ENCODE results near the gene ALDH5A1. TPM values are rescaled to one million over a fixed set of nuclear protein-coding genes. Genes with fewer than 3 reads are reported as not detected.

The ALDH5A1 gene
- total and polyA plus RNA-seq, 2 of the 13 experiments (the other 11 are each of a cell fraction or from before 2014, with no cell fraction given) = 12.8 to 32.5 TPM

DNA sequence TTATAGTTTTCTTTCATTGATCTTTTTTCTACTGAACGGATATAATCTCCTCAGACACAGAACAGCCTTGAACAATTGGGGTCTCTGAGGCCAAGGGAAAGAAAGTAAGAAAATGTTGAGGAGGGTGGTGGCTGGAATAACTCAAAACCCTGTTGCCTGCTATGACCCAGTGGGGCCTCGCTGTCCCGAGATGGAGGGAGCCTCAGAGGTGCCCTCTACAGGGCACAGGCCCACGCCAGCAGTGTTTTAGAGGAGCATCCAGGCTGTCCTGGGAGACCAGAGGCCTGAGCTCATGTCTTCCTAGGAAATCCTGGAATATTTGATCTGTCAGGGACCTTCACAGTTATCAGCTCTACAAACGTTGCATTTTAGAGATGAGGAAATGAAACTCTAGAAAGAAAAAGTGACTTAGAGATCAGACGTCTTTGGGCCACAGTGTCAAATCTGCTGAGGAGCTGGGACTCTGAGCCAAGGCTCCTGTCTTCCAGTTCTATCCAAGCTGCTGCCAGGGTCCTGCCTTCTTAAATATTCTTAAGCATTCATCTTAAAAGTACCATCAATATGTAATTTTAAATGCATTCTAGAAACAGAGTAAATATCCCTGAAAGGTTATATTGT is 26.3 kb downstream of the ALDH5A1 start (continued):
- TF ChIP-seq, protein P1, sequence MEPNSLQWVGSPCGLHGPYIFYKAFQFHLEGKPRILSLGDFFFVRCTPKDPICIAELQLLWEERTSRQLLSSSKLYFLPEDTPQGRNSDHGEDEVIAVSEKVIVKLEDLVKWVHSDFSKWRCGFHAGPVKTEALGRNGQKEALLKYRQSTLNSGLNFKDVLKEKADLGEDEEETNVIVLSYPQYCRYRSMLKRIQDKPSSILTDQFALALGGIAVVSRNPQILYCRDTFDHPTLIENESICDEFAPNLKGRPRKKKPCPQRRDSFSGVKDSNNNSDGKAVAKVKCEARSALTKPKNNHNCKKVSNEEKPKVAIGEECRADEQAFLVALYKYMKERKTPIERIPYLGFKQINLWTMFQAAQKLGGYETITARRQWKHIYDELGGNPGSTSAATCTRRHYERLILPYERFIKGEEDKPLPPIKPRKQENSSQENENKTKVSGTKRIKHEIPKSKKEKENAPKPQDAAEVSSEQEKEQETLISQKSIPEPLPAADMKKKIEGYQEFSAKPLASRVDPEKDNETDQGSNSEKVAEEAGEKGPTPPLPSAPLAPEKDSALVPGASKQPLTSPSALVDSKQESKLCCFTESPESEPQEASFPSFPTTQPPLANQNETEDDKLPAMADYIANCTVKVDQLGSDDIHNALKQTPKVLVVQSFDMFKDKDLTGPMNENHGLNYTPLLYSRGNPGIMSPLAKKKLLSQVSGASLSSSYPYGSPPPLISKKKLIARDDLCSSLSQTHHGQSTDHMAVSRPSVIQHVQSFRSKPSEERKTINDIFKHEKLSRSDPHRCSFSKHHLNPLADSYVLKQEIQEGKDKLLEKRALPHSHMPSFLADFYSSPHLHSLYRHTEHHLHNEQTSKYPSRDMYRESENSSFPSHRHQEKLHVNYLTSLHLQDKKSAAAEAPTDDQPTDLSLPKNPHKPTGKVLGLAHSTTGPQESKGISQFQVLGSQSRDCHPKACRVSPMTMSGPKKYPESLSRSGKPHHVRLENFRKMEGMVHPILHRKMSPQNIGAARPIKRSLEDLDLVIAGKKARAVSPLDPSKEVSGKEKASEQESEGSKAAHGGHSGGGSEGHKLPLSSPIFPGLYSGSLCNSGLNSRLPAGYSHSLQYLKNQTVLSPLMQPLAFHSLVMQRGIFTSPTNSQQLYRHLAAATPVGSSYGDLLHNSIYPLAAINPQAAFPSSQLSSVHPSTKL (CRISPR knock-in tag; IDR thresholded peaks at IDR 0.05) = no peak
- TF ChIP-seq U2AF1 (optimal IDR thresholded peaks at IDR 0.05; ENCODE audit: low read depth, low read length) = peak; percentile 68
- no peak for TF ChIP-seq ZSCAN31 (CRISPR knock-in tag; IDR thresholded peaks at IDR 0.05; ENCODE audit: low read depth)
- TF ChIP-seq ZFP91 (CRISPR knock-in tag; IDR thresholded peaks at IDR 0.05; ENCODE audit: borderline replicate concordance) = peak; percentile 23; the same call in 1 of the 2 replicates
- TF ChIP-seq KDM2A (CRISPR knock-in tag; IDR thresholded peaks at IDR 0.05; ENCODE audit: borderline replicate concordance, low read depth) = peak; percentile 84
- TF ChIP-seq, protein P2, sequence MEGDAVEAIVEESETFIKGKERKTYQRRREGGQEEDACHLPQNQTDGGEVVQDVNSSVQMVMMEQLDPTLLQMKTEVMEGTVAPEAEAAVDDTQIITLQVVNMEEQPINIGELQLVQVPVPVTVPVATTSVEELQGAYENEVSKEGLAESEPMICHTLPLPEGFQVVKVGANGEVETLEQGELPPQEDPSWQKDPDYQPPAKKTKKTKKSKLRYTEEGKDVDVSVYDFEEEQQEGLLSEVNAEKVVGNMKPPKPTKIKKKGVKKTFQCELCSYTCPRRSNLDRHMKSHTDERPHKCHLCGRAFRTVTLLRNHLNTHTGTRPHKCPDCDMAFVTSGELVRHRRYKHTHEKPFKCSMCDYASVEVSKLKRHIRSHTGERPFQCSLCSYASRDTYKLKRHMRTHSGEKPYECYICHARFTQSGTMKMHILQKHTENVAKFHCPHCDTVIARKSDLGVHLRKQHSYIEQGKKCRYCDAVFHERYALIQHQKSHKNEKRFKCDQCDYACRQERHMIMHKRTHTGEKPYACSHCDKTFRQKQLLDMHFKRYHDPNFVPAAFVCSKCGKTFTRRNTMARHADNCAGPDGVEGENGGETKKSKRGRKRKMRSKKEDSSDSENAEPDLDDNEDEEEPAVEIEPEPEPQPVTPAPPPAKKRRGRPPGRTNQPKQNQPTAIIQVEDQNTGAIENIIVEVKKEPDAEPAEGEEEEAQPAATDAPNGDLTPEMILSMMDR (CRISPR knock-in tag; IDR thresholded peaks at IDR 0.05) = peak; percentile 93
- no peak for TF ChIP-seq ZNF430 (CRISPR knock-in tag; IDR thresholded peaks at IDR 0.05)
- peak; percentile 39; the same call in 1 of the 2 replicates for TF ChIP-seq KDM5B (CRISPR knock-in tag; IDR thresholded peaks at IDR 0.05; ENCODE audit: borderline replicate concordance)
- 0 out of 2 replicates have a peak, but pooled peaks have one; percentile 31 for TF ChIP-seq ZNF121 (CRISPR knock-in tag; IDR thresholded peaks at IDR 0.05)

Data from HepG2 (cell line).